Upper lobe of left lung (tissue), 6 donors: Measurements from ENCODE around the gene STIM1. TPM values are rescaled to one million over a fixed set of nuclear protein-coding genes. Genes with fewer than 3 reads are reported as not detected.

Source experiments
- ATAC-seq, 2 donors: fragments of 200-7000 bp; cut with Tn5 transposase; one replicate each; pipeline ENCODE4 v1.9.1; 2022; ENCODE audit warnings: mild to moderate bottlenecking in 2 of 2, moderate library complexity in 2 of 2; ENCODE audit not compliant: low FRiP score in 2 of 2
- DNase-seq, 2 donors: peaks; one replicate each; pipeline ENCODE4 v3.0.0-alpha.2; 2019 to 2020
- H3K27ac ChIP-seq, 4 donors: fragments of 200-600 bp; sonication (generic); one replicate each; pipeline ENCODE4 v1.5.1; 2016 to 2019
- H3K27me3 ChIP-seq, 4 donors: fragments of 200-600 bp; sonication (generic); one replicate each; pipeline ENCODE4 v1.5.1; 2017 to 2019
- H3K36me3 ChIP-seq, 4 donors: fragments of 200-600 bp; sonication (generic); one replicate each; pipeline ENCODE4 v1.5.1; 2016 to 2019
- H3K4me1 ChIP-seq, 4 donors: fragments of 200-600 bp; sonication (generic); one replicate each; pipeline ENCODE4 v1.5.1; 2018 to 2019
- H3K4me3 ChIP-seq, 4 donors: fragments of 200-600 bp; sonication (generic); one replicate each; pipeline ENCODE4 v1.5.1; 2017 to 2019; ENCODE audit warnings: mild to moderate bottlenecking in 2 of 4, moderate library complexity in 1 of 4
- H3K9me3 ChIP-seq, 4 donors: fragments of 200-600 bp; sonication (generic); one replicate each; pipeline ENCODE4 v1.5.1; 2018 to 2019
- CTCF ChIP-seq, 6 experiments: fragments of 450-650 bp in 4 of 6; fragments of 200-600 bp in 2 of 6; sonication (generic) in 2 of 6; IDR thresholded peaks; one replicate each; pipeline ENCODE4 v1.5.1; 2016 to 2019; ENCODE audit warnings: antibody characterized with exemption in 6 of 6
- EP300 ChIP-seq, 4 donors: sonication (generic); formaldehyde crosslinking; IDR thresholded peaks; one replicate each; pipeline ENCODE4 v1.5.1; 2017; ENCODE audit warnings: antibody characterized with exemption in 4 of 4, control low read depth in 2 of 4
- POLR2A ChIP-seq, 4 donors: fragments of 450-650 bp; IDR thresholded peaks; one replicate each; pipeline ENCODE4 v1.5.1; 2016 to 2017; ENCODE audit warnings: antibody characterized with exemption in 4 of 4, mild to moderate bottlenecking in 2 of 4
- POLR2AphosphoS5 ChIP-seq, 2 donors: sonication (generic); formaldehyde crosslinking; IDR thresholded peaks; one replicate each; pipeline ENCODE4 v1.5.1; 2017; ENCODE audit warnings: antibody characterized with exemption in 2 of 2
- WGBS, 2 donors: methylation state at CpG; one replicate each; pipeline ENCODE4 v1.1.5; 2017 to 2018; 5-methylcytosine and 5-hydroxymethylcytosine counted together
- total RNA-seq, 6 donors: library from RNA; depleted of rRNA in 4 of 6; stranded (reverse); fragments of >200 nt in 4 of 6; gene quantifications; one replicate each; pipeline versions ENCODE4 v1.1.0 to v1.2.1, GENCODE V29; 2016 to 2021
- donor health status: DM: no; HTN: no; CAD: no; lungs with moderate emphysema.
- donor health status: DM: no; HTN: yes; CAD: no; lungs with severe emphysema.

STIM1 gene
- total RNA-seq, 6 donors from 2014 or later = 39.7 to 81.8 (median 56.5) TPM

GRCh38 chr11:3959015-3959902 lies 103.8 kb downstream of the STIM1 start:
- Histone ChIP-seq H3K9me3 (no peaks in the 10 kb centered on the region), H3K27ac (no peak overlapping the region), H3K4me3 (no peak overlapping the region), H3K36me3 (no peaks in the 10 kb centered on the region), H3K27me3 (no peaks in the 10 kb centered on the region), H3K4me1 (peaks cover 0 to 4% (median 0%) of the 10 kb centered on the region in 4 donors)
- no peak for DNase-seq
- 84 to 90% methylated on average over 5 of the region's 5 CpGs for WGBS, 2 donors
- TF ChIP-seq CTCF (IDR thresholded peaks at IDR 0.05) = peak in 2 of 6 experiments; percentile 18 to 28
- no peak for TF ChIP-seq POLR2A (IDR thresholded peaks at IDR 0.05)
- no peak for TF ChIP-seq POLR2AphosphoS5 (IDR thresholded peaks at IDR 0.05)
- TF ChIP-seq EP300 (IDR thresholded peaks at IDR 0.05) = no peak
- peak in 1 of 2 donors; percentile 92 for ATAC-seq

- no peak overlapping the region for H3K4me3 ChIP-seq
- H3K4me1 ChIP-seq = peaks cover 0 to 4% (median 0%) of the 10 kb centered on the region in 4 donors
- no peak overlapping the region for H3K27ac ChIP-seq
- no peaks in the 10 kb centered on the region for H3K9me3 ChIP-seq
- DNase-seq = no peak
- no peak for ATAC-seq
- no peaks in the 10 kb centered on the region for H3K36me3 ChIP-seq
- no peaks in the 10 kb centered on the region for H3K27me3 ChIP-seq
- no peak for TF ChIP-seq POLR2A (IDR thresholded peaks at IDR 0.05)
- TF ChIP-seq EP300 (IDR thresholded peaks at IDR 0.05) = no peak
- TF ChIP-seq CTCF (IDR thresholded peaks at IDR 0.05) = no peak
- no peak for TF ChIP-seq POLR2AphosphoS5 (IDR thresholded peaks at IDR 0.05)
Observed at GRCh38 chr11:3959903-3960265, 104.4 kb downstream of the STIM1 start.

GRCh38 chr11:3962406-3962840 lies 107.0 kb downstream of the STIM1 start:
- no peak for TF ChIP-seq EP300 (IDR thresholded peaks at IDR 0.05)
- no peak for TF ChIP-seq POLR2AphosphoS5 (IDR thresholded peaks at IDR 0.05)
- TF ChIP-seq CTCF (IDR thresholded peaks at IDR 0.05) = no peak
- TF ChIP-seq POLR2A (IDR thresholded peaks at IDR 0.05) = no peak
- H3K4me1 ChIP-seq = no peaks in the 10 kb centered on the region
- DNase-seq (no peak), ATAC-seq (no peak)
- no peak overlapping the region for H3K4me3 ChIP-seq
- no peak overlapping the region for H3K27ac ChIP-seq
- no peaks in the 10 kb centered on the region for H3K36me3 ChIP-seq
- H3K9me3 ChIP-seq = no peaks in the 10 kb centered on the region
- no peaks in the 10 kb centered on the region for H3K27me3 ChIP-seq
- 65 to 88% methylated on average over 1 of the region's 1 CpG for WGBS, 2 donors

GRCh38 chr11:3964056-3964455 lies 108.6 kb downstream of the STIM1 start:
- ATAC-seq = no peak
- no peaks in the 10 kb centered on the region for H3K4me1 ChIP-seq
- H3K27ac ChIP-seq = no peak overlapping the region
- H3K36me3 ChIP-seq = peaks cover 0 to 6% (median 0%) of the 10 kb centered on the region in 4 donors
- DNase-seq = no peak
- no peaks in the 10 kb centered on the region for H3K27me3 ChIP-seq
- WGBS, 2 donors = 95% methylated on average over 2 of the region's 2 CpGs
- no peak overlapping the region for H3K4me3 ChIP-seq
- TF ChIP-seq POLR2AphosphoS5 (IDR thresholded peaks at IDR 0.05) (no peak), EP300 (IDR thresholded peaks at IDR 0.05) (no peak), CTCF (IDR thresholded peaks at IDR 0.05) (no peak), POLR2A (IDR thresholded peaks at IDR 0.05) (no peak)
- H3K9me3 ChIP-seq = no peaks in the 10 kb centered on the region
